ENCODE data around the gene BGN.

The BGN gene

GRCh38 chrX:153470411-153471363 lies 24.1 kb upstream of the BGN start, which contains the start of gene HAUS7:
TSS of gene HAUS7 (minus strand) at chrX:153470576. CDS start at chrX:153470557, 19 bp downstream.
- Histone ChIP-seq H3K36me3 (ENCODE audit: insufficient read depth, low read length) (no peaks in the 10 kb centered on the region), H3K9ac (ENCODE audit: low read depth, low read length) (peak within 1 kb of the TSS; percentile 86), H3K9me3 (ENCODE audit: control insufficient read depth, insufficient read depth, low read length) (no peaks in the 10 kb centered on the region), H3K4me1 (ENCODE audit: insufficient read depth, low read length) (peaks cover 3% of the 10 kb centered on the region; the same call in 1 of the 2 replicates)

GRCh38 chrX:153471663-153472280 lies 23.0 kb upstream of the BGN start:
- Histone ChIP-seq H3K4me1 (ENCODE audit: insufficient read depth, low read length) (peaks cover 12% of the 10 kb centered on the region), H3K36me3 (ENCODE audit: insufficient read depth, low read length) (no peaks in the 10 kb centered on the region), H3K9ac (ENCODE audit: low read depth, low read length) (no peak overlapping the region), H3K9me3 (ENCODE audit: control insufficient read depth, insufficient read depth, low read length) (no peaks in the 10 kb centered on the region)

GRCh38 chrX:153473126-153473525 lies 21.7 kb upstream of the BGN start:
- H3K4me1 ChIP-seq (ENCODE audit: insufficient read depth, low read length) = peaks cover 25% of the 10 kb centered on the region
- no peaks in the 10 kb centered on the region for H3K36me3 ChIP-seq (ENCODE audit: insufficient read depth, low read length)
- no peak overlapping the region for H3K9ac ChIP-seq (ENCODE audit: low read depth, low read length)
- H3K9me3 ChIP-seq (ENCODE audit: control insufficient read depth, insufficient read depth, low read length) = no peaks in the 10 kb centered on the region

- Histone ChIP-seq H3K36me3 (ENCODE audit: insufficient read depth, low read length) (no peaks in the 10 kb centered on the region), H3K9me3 (ENCODE audit: control insufficient read depth, insufficient read depth, low read length) (no peaks in the 10 kb centered on the region), H3K9ac (ENCODE audit: low read depth, low read length) (no peak overlapping the region), H3K4me1 (ENCODE audit: insufficient read depth, low read length) (peaks cover 27% of the 10 kb centered on the region)
Measured at GRCh38 chrX:153474266-153474665, 20.5 kb upstream of the BGN start.

- Histone ChIP-seq H3K36me3 (ENCODE audit: insufficient read depth, low read length) (no peaks in the 10 kb centered on the region), H3K4me1 (ENCODE audit: insufficient read depth, low read length) (peaks cover 27% of the 10 kb centered on the region), H3K9me3 (ENCODE audit: control insufficient read depth, insufficient read depth, low read length) (no peaks in the 10 kb centered on the region), H3K9ac (ENCODE audit: low read depth, low read length) (no peak overlapping the region)
Measured at GRCh38 chrX:153474718-153475117, 20.1 kb upstream of the BGN start.

- Histone ChIP-seq H3K9me3 (ENCODE audit: control insufficient read depth, insufficient read depth, low read length) (no peaks in the 10 kb centered on the region), H3K36me3 (ENCODE audit: insufficient read depth, low read length) (no peaks in the 10 kb centered on the region), H3K9ac (ENCODE audit: low read depth, low read length) (no peak overlapping the region), H3K4me1 (ENCODE audit: insufficient read depth, low read length) (peaks cover 27% of the 10 kb centered on the region)
Measured at GRCh38 chrX:153475271-153475670, 19.5 kb upstream of the BGN start.

- Histone ChIP-seq H3K9me3 (ENCODE audit: control insufficient read depth, insufficient read depth, low read length) (no peaks in the 10 kb centered on the region), H3K36me3 (ENCODE audit: insufficient read depth, low read length) (no peaks in the 10 kb centered on the region), H3K9ac (ENCODE audit: low read depth, low read length) (no peak overlapping the region), H3K4me1 (ENCODE audit: insufficient read depth, low read length) (peaks cover 27% of the 10 kb centered on the region)
Measured at GRCh38 chrX:153475751-153476281, 19.0 kb upstream of the BGN start.

- Histone ChIP-seq H3K9me3 (ENCODE audit: control insufficient read depth, insufficient read depth, low read length) (no peaks in the 10 kb centered on the region), H3K4me1 (ENCODE audit: insufficient read depth, low read length) (peaks cover 27% of the 10 kb centered on the region), H3K9ac (ENCODE audit: low read depth, low read length) (no peak overlapping the region), H3K36me3 (ENCODE audit: insufficient read depth, low read length) (no peaks in the 10 kb centered on the region)
Measured at GRCh38 chrX:153476666-153477363, 18.0 kb upstream of the BGN start.

- Histone ChIP-seq H3K9me3 (ENCODE audit: control insufficient read depth, insufficient read depth, low read length) (no peaks in the 10 kb centered on the region), H3K9ac (ENCODE audit: low read depth, low read length) (no peak overlapping the region), H3K36me3 (ENCODE audit: insufficient read depth, low read length) (no peaks in the 10 kb centered on the region), H3K4me1 (ENCODE audit: insufficient read depth, low read length) (peaks cover 27% of the 10 kb centered on the region)
Measured at GRCh38 chrX:153477364-153477857, 17.4 kb upstream of the BGN start.

- Histone ChIP-seq H3K9ac (ENCODE audit: low read depth, low read length) (no peak overlapping the region), H3K36me3 (ENCODE audit: insufficient read depth, low read length) (no peaks in the 10 kb centered on the region), H3K9me3 (ENCODE audit: control insufficient read depth, insufficient read depth, low read length) (no peaks in the 10 kb centered on the region), H3K4me1 (ENCODE audit: insufficient read depth, low read length) (peaks cover 27% of the 10 kb centered on the region)
Measured at GRCh38 chrX:153477901-153478300, 16.9 kb upstream of the BGN start.

- peaks cover 27% of the 10 kb centered on the region for H3K4me1 ChIP-seq (ENCODE audit: insufficient read depth, low read length)
- no peak overlapping the region for H3K9ac ChIP-seq (ENCODE audit: low read depth, low read length)
- no peaks in the 10 kb centered on the region for H3K36me3 ChIP-seq (ENCODE audit: insufficient read depth, low read length)
- no peaks in the 10 kb centered on the region for H3K9me3 ChIP-seq (ENCODE audit: control insufficient read depth, insufficient read depth, low read length)
Measured at GRCh38 chrX:153478746-153479145, 16.0 kb upstream of the BGN start.

- Histone ChIP-seq H3K36me3 (ENCODE audit: insufficient read depth, low read length) (no peaks in the 10 kb centered on the region), H3K9ac (ENCODE audit: low read depth, low read length) (no peak overlapping the region), H3K9me3 (ENCODE audit: control insufficient read depth, insufficient read depth, low read length) (no peaks in the 10 kb centered on the region), H3K4me1 (ENCODE audit: insufficient read depth, low read length) (peaks cover 23% of the 10 kb centered on the region)
Measured at GRCh38 chrX:153481043-153481442, 13.7 kb upstream of the BGN start.

GRCh38 chrX:153482376-153483015 lies 12.3 kb upstream of the BGN start:
- H3K4me1 ChIP-seq (ENCODE audit: insufficient read depth, low read length) = peaks cover 8% of the 10 kb centered on the region
- no peaks in the 10 kb centered on the region for H3K36me3 ChIP-seq (ENCODE audit: insufficient read depth, low read length)
- no peaks in the 10 kb centered on the region for H3K9me3 ChIP-seq (ENCODE audit: control insufficient read depth, insufficient read depth, low read length)
- H3K9ac ChIP-seq (ENCODE audit: low read depth, low read length) = no peak overlapping the region

Data from ES-I3 (cell line).